GM12873 (cell line): ENCODE data around the gene FGF7.

Experiments used
- TF ChIP-seq, protein P1 (sequence below): IDR thresholded peaks from 2 replicates; pipeline ENCODE4 v1.5.1; 2012; ENCODE audit warnings: low read depth, mild to moderate bottlenecking, moderate library complexity, low read length, control low read depth; ENCODE audit not compliant: insufficient read depth; ENCODE audit errors: missing control alignments

FGF7 gene

DNA sequence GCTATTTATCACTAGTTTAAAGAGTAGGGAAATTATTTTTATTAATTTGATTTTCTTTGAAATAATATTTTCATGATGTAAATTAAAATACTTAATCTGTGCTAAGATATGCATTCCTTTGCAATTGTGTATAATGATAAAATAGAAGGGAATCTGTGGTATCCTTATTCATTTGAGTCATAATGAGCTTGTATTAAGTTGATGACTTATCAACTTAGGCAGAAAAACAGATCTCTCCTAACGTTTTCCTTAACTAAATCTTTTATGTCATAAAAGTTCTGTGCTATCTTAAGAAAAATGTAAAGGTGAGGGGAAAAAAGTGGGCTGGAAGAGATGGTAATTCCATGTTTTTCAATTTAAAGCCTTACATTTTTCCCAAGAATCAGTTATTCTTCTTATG lies 1.9 kb downstream of the FGF7 start:
- TF ChIP-seq, protein P1, sequence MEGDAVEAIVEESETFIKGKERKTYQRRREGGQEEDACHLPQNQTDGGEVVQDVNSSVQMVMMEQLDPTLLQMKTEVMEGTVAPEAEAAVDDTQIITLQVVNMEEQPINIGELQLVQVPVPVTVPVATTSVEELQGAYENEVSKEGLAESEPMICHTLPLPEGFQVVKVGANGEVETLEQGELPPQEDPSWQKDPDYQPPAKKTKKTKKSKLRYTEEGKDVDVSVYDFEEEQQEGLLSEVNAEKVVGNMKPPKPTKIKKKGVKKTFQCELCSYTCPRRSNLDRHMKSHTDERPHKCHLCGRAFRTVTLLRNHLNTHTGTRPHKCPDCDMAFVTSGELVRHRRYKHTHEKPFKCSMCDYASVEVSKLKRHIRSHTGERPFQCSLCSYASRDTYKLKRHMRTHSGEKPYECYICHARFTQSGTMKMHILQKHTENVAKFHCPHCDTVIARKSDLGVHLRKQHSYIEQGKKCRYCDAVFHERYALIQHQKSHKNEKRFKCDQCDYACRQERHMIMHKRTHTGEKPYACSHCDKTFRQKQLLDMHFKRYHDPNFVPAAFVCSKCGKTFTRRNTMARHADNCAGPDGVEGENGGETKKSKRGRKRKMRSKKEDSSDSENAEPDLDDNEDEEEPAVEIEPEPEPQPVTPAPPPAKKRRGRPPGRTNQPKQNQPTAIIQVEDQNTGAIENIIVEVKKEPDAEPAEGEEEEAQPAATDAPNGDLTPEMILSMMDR: no peak

DNA sequence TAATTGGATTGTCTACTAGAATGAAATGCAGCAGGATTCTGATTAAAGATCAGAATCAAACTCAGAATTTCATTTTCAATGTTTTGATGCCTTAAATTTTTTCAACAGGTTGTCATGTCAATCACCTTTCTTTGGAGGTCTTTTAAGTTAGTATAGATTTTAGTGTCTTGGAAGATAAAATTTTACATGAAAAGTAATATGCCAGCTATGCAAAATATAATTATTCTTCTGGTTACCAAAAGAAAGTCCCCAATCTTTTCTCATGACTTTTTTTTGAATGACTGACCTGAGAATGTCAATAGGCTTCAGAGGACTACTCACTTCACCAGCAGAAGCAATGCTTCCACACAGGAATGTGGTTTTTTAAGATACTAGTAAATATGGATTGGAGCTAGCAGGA lies 4.3 kb downstream of the FGF7 start:
- TF ChIP-seq, protein P1: no peak

DNA sequence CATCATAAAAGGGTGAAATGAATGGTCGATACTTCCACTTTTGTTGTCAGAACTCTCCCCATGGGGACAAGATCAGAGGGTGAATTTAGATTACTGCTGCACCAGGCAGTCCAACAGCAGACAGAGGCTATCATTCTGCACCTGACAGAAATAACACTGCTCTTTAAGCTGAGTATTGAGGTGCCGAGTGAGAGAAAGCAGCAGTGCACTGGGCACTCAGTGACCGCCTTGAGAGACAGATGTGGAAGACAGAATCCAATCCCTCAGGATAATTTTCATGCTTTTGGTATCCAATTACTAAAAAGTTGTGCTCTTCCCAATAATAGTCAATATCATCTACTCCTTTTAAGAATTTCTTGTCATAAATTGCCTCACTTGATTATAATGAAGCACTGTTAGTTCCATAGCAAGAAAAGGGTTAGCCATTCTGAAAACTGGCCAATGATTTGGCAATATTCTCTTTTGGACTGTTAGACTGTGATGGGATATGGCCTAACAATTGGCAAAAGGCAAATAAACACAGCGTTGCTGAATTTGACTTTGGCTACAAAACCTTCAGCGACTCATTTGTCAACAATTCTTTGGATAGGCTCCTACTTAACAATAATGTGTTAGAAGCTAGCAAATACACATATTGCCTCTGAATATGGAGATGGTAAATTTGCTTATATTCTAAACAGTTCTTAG lies 5.5 kb downstream of the FGF7 start:
- TF ChIP-seq, protein P1: no peak

DNA sequence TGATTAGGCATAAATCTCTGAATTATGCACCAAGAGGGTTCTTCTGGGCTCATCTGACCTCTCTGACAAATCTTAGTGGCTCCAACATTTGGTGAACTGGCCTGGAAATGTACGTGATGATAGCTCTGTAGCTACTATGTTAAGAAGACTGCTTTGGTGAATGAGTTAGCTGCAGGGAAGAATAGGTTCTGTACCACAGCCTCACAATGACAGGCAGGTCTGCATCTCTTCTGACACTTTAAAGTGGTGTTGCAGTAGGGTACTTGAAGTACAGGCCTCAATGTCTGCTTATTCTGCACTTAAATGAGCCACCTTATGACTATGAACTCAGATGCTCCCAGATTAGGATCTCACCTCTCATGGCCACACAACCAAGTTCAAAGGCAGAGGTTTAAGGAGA lies 7.0 kb downstream of the FGF7 start:
- TF ChIP-seq, protein P1: no peak

DNA sequence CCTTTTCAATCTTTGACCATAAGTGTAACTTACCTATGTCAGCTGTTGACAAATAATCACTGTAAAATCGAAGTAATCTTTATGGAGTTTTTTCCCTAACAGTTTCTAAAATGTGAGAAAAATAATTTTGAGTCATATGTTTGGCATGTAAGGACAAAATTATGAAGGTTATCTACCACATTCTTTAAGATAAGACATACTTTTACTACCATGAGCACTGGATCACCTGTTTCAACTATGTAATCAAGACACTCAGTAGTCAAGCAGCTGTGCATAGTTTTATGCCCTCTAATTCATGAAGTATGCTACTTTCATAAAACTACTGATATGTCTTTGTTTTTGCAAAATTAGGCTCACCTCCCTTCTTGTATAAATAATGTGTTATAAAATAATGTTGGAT lies 12.1 kb downstream of the FGF7 start:
- TF ChIP-seq, protein P1: no peak

DNA sequence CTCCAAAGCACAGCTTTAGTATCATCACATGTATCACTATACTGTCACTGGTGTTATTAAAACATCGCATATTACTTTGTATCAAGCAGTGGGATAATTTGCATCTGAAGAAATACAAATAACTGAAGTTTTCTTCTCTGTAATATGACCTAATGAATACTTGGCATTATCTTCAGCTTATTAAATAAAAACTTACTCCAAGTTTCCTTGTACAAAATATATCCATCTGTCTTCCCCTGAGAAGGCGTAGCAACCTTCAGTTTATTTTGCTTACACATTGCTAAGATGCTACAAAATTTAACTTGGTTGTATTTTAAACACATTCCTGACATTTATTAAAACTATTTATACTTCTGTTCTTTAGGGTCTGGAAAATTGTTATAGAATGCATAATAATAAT lies 13.7 kb downstream of the FGF7 start:
- TF ChIP-seq, protein P1: no peak

DNA sequence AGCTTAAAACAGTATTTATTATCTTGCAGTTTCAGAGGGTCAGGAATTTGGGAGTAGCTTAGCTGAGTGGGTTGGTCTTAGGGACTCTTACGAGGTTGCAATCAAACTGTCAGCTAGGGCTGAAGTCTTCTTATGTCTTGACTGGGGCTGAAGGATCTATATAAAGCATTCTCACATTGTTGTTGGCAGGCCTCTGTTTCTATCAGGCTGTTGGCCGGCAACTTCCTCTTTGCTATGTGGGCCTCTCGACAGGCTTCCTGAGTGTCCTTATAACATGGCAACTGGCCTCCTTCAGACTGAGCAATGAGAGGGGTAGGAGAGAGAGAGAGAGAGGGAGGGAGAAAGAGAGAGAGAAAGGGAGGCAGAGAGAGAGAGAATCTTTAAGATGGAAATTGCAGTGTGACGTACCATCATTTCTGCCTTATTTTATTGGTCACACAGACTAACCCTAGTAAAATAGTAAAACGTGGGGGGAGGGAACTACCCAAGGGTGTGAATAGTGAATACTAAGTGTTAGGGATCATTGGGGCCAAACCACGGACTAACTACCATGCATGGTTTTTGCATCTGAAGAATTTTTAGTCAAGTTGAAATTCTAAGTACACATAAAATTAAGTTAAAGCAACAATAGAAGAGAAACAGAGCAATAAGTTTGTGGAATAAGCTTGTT lies 16.1 kb downstream of the FGF7 start:
- TF ChIP-seq, protein P1: no peak
